Ovary (tissue), 9 donors: ENCODE measurements around the gene SLC37A1. TPM values are rescaled to one million over a fixed set of nuclear protein-coding genes. Genes with fewer than 3 reads are reported as not detected.

Experiments used
- DNase-seq, 5 donors: peaks; one replicate each; pipeline ENCODE4 v3.0.0-alpha.2; 2019 to 2020
- H3K27ac ChIP-seq, 2 donors: fragments of 200-600 bp; one replicate each; pipeline versions ENCODE4 v1.5.1 to v1.8.0; 2019 to 2022
- H3K27me3 ChIP-seq: fragments of 200-600 bp; one replicate; pipeline ENCODE4 v1.8.0; 2022
- H3K36me3 ChIP-seq: fragments of 200-600 bp; sonication (generic); one replicate; pipeline ENCODE4 v1.5.1; 2019
- H3K4me1 ChIP-seq: one replicate; pipeline ENCODE4 v1.8.1; 2013; ENCODE audit warnings: mild to moderate bottlenecking, moderate library complexity; ENCODE audit not compliant: insufficient read depth
- H3K4me3 ChIP-seq: fragments of 200-600 bp; sonication (generic); one replicate; pipeline ENCODE4 v1.5.1; 2017
- H3K9me3 ChIP-seq, 2 donors: fragments of 200-600 bp in 1 of 2; sonication (generic) in 1 of 2; one replicate each; pipeline versions ENCODE4 v1.5.1 to v1.8.1; 2013 to 2019; ENCODE audit warnings: mild to moderate bottlenecking in 1 of 2, moderate library complexity in 1 of 2
- EP300 ChIP-seq: sonication (generic); formaldehyde crosslinking; IDR thresholded peaks from one replicate; pipeline ENCODE4 v1.6.1; 2017; ENCODE audit warnings: antibody characterized with exemption
- POLR2A ChIP-seq: fragments of 450-650 bp; IDR thresholded peaks from one replicate; pipeline ENCODE4 v1.6.1; 2017; ENCODE audit warnings: antibody characterized with exemption, mild to moderate bottlenecking, moderate library complexity
- whole genome bisulfite sequencing, 3 donors: extraction: QIAGEN DNeasy Blood & Tissue Kit in 1 of 3; methylation state at CpG; one replicate each; pipeline versions ENCODE4 v1.1.5 to v1.1.7; 2013 to 2017; 5-methylcytosine and 5-hydroxymethylcytosine counted together
- intact Hi-C, 4 donors: fragments of 100-400 bp; cut with DNase I; formaldehyde crosslinking; loops; one replicate each; pipeline versions ENCODE4 v1.11.0 to v1.15.1; 2022 to 2023
- polyA plus RNA-seq, 2 donors: library from polyadenylated mRNA; stranded (reverse); fragments of 200-250 nt in 1 of 2; fragments of 350-450 nt in 1 of 2; fragmentation: Illumina TruSeq in 1 of 2; extraction: RNeasy Lipid Tissue Mini Kit (QIAGEN cat#74804) in 1 of 2; gene quantifications; one replicate each; pipeline ENCODE4 v1.2.3, GENCODE V29; 2013 to 2014
- total RNA-seq, 7 donors: library from RNA; depleted of rRNA in 2 of 7; stranded (reverse); fragments of >200 nt in 2 of 7; fragmentation: NEBNext Ultra II Directional in 3 of 7; extraction: Animal tissue kit (Norgen Biotek cat#: 25700) in 3 of 7; gene quantifications; one replicate each; pipeline versions ENCODE4 v1.1.0 to v1.2.4, GENCODE V29; 2016 to 2023
- TF ChIP-seq, protein P1 (sequence below), 3 donors: fragments of 450-650 bp in 2 of 3; fragments of 200-600 bp in 1 of 3; IDR thresholded peaks; one replicate each; pipeline versions ENCODE4 v1.5.1 to v1.8.0; 2016 to 2022; ENCODE audit warnings: antibody characterized with exemption in 3 of 3, mild to moderate bottlenecking in 1 of 3
- donor health status: DM: no; HTN: no; CAD: no; lungs with moderate emphysema.
- donor health status: DM: no; HTN: no; CAD: no.
- donor health status: Bipolar disorder and iron deficiency.
- donor health status: DM: yes; HTN: yes; CAD: no.
- donor health status: DM: no; HTN: no; CAD: no.
- donor health status: DM: yes; HTN: yes; CAD: no.

SLC37A1 gene
- total and polyA plus RNA-seq, 9 donors, result 5.1 to 10.0 (median 7.4) TPM

DNA sequence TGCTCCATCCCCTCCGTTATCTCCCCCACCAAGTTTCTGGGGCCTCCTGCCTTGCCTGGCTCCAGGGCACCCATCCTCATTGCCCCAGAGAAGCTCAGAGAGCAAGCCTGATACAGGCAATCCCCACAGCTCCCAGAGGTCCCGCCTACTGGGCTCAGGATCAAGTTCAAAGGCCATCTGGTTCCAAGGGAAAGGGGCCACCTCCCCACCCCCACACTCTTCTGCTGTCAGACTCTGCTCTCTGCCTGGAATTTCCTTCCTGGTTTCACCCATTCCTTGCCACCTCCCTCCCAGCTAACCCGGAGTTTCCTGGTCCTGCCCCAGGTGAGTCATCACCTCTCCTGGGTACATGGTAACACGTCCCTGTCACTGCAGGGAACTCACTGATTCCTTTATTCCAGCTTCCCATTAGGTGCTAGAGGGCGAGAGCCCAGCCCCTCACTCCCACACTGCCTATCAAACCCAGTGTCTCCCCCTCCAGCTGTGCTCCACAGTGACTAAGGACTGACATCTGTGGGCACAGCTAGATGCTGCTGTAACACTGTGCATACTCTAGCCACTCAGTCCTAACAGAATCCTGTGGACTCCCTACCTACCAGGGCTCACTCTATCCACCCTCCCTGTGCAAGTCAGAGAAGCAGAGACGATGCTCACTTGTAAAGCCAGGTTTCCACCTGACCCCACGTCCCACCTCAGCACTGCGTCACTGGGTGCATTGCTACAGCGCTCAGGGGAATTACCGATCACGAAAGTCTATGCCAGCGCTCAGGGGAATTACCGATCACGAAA lies 39.4 kb upstream of the SLC37A1 start:
- H3K27ac ChIP-seq, result no peak overlapping the region

DNA sequence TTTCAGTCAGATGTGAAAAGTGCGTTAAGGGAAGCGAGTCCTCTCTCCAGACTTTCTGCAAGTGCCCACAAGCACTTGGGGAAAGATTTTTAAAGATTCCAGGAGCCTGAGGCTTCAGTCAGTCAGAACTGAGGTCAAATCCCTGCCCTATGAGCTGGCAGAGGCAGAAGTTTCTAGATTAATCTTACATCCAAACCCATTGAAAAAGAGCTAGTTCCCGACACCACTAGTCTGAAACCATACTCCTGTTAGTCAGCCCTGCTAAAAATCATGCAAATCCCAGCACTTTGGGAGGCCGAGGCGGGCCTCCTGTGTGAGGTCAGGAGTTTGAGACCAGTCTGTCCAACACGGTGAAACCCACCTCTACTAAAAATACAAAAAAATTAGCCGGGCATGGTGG lies 38.6 kb upstream of the SLC37A1 start:
- Histone ChIP-seq H3K27ac (no peak overlapping the region), H3K9me3 (no peaks in the 10 kb centered on the region), H3K4me3 (no peak overlapping the region), H3K4me1 (no peaks in the 10 kb centered on the region), H3K27me3 (no peaks in the 10 kb centered on the region), H3K36me3 (no peaks in the 10 kb centered on the region)
- intact Hi-C loops, result no loop called here
- 87 to 91% (median 91%) methylated on average over 7 of the region's 7 CpGs for WGBS, 3 donors
- DNase-seq, result no peak
- TF ChIP-seq POLR2A (no peak), EP300 (no peak)
- TF ChIP-seq, protein P1, sequence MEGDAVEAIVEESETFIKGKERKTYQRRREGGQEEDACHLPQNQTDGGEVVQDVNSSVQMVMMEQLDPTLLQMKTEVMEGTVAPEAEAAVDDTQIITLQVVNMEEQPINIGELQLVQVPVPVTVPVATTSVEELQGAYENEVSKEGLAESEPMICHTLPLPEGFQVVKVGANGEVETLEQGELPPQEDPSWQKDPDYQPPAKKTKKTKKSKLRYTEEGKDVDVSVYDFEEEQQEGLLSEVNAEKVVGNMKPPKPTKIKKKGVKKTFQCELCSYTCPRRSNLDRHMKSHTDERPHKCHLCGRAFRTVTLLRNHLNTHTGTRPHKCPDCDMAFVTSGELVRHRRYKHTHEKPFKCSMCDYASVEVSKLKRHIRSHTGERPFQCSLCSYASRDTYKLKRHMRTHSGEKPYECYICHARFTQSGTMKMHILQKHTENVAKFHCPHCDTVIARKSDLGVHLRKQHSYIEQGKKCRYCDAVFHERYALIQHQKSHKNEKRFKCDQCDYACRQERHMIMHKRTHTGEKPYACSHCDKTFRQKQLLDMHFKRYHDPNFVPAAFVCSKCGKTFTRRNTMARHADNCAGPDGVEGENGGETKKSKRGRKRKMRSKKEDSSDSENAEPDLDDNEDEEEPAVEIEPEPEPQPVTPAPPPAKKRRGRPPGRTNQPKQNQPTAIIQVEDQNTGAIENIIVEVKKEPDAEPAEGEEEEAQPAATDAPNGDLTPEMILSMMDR (IDR thresholded peaks at IDR 0.05), result no peak

More for the DNA sequence above, 39.4 kb upstream of the SLC37A1 start:
- no peak for TF ChIP-seq POLR2A
- H3K4me1 ChIP-seq, result no peaks in the 10 kb centered on the region
- H3K4me3 ChIP-seq, result no peak overlapping the region
- DNase-seq, result no peak
- 79 to 81% (median 80%) methylated on average over 14 of the region's 14 CpGs for WGBS, 3 donors
- intact Hi-C loops, result loop anchor here in 1 of 4 donors (5.0 kb wide), 1 partner anchor 52 kb away; no protein-coding TSS in a partner anchor
- no peaks in the 10 kb centered on the region for H3K27me3 ChIP-seq
- no peaks in the 10 kb centered on the region for H3K36me3 ChIP-seq
- H3K9me3 ChIP-seq, result no peaks in the 10 kb centered on the region

DNA sequence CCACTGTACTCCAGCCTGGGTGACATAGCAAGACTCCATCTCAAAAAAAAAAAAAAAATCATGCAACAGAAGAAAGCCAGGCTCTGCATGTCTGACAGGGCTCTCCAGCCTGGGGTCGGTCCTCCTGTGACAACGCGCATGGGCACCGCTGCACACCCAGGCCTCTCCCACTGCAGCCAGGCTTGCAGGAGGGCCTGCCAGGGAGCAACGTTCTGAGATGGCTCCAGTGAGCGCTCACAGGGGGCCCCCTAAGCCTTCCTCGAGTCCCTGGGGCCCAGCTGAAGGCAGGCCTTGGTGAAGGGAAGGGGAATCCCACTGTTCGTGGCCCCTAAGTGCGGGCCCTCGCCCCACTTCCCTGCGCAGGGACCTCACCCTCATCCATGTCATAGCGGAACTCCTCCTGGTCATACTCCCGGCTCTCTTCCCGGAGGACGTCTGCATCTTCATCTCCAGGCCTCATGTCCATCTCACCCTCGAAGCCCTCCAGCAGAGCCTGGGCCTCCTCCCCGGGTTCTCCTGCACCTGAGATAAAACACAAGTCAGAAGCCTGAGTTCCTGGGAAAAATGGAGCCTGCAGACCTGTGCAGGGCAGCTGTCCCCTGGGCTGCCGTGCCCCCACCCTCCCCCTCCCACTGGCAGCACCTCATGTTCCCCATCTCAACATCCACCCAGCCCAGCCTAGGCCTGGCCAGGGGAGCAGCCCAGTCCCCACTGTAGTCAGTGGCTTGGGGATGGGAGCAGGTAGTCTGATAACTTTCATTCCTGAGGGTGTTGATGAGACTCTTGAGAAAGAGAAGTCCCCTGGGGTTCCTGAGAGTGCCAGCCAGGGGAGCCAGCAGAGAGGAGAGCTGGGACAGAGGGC lies 37.9 kb upstream of the SLC37A1 start:
- H3K4me3 ChIP-seq, result no peak overlapping the region
- intact Hi-C loops, result no loop called here
- H3K36me3 ChIP-seq, result no peaks in the 10 kb centered on the region
- TF ChIP-seq, protein P1 (IDR thresholded peaks at IDR 0.05), result no peak
- TF ChIP-seq EP300, result no peak
- TF ChIP-seq POLR2A, result no peak
- H3K4me1 ChIP-seq, result no peaks in the 10 kb centered on the region
- no peaks in the 10 kb centered on the region for H3K9me3 ChIP-seq
- H3K27ac ChIP-seq, result no peak overlapping the region
- no peak for DNase-seq
- no peaks in the 10 kb centered on the region for H3K27me3 ChIP-seq
- WGBS, 3 donors, result 88 to 90% (median 88%) methylated on average over 18 of the region's 18 CpGs

DNA sequence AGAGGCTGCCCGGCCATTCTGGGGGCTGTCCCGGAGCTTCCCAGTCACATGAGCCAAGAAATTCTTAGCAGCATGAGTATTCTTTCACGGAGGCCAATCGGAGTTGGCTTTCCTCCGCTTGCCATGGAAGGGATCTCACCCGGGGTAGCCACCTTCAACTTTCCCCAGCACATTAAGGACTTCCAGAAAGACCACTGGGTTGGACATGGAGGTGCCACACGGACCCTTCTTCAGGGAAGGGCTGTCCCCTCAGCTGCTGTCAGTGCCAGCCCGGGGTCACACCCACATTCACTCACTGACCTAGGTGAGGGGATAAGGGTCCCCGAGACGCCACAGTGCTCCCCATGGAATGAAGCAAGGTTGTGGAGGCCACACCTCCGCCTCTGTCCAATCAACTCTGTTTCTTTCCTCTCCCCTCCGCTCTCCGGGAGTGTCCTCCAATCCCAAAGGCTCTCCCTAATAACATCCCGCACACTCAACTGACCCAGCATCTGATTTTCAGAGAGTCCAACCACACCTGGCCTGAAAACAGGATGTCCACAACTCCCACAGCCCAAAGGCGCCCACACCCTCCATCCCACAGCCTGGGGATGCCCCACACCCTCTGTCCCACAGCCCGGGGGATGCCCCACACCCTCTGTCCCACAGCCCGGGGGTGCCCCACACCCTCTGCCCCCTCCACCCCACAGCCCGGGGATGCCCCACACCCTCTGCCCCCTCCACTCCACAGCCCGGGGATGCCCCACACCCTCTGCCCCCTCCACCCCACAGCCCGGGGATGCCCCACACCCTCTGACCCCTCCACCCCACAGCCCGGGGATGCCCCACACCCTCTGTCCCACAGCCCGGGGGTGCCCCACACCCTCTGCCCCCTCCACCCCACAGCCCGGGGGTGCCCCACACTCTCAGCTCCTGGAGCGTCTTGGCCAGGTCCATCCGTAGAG lies 37.0 kb upstream of the SLC37A1 start:
- DNase-seq, result no peak
- TF ChIP-seq POLR2A (no peak), EP300 (no peak)
- TF ChIP-seq, protein P1 (IDR thresholded peaks at IDR 0.05), result no peak
- Histone ChIP-seq H3K9me3 (no peaks in the 10 kb centered on the region), H3K27me3 (no peaks in the 10 kb centered on the region), H3K27ac (no peak overlapping the region), H3K36me3 (no peaks in the 10 kb centered on the region), H3K4me3 (no peak overlapping the region), H3K4me1 (no peaks in the 10 kb centered on the region)
- 84 to 88% (median 85%) methylated on average over 23 to 25 of the region's 25 CpGs for whole genome bisulfite sequencing, 3 donors
- intact Hi-C loops, result no loop called here
